ENCODE data around the gene EMC9. TPM values are rescaled to one million over a fixed set of nuclear protein-coding genes. Genes with fewer than 3 reads are reported as not detected.

The EMC9 gene
- total and polyA plus RNA-seq, 2 of the 8 experiments (the other 6 are each of a cell fraction or from before 2014, with no cell fraction given) = 38.4 to 47.2 TPM

DNA sequence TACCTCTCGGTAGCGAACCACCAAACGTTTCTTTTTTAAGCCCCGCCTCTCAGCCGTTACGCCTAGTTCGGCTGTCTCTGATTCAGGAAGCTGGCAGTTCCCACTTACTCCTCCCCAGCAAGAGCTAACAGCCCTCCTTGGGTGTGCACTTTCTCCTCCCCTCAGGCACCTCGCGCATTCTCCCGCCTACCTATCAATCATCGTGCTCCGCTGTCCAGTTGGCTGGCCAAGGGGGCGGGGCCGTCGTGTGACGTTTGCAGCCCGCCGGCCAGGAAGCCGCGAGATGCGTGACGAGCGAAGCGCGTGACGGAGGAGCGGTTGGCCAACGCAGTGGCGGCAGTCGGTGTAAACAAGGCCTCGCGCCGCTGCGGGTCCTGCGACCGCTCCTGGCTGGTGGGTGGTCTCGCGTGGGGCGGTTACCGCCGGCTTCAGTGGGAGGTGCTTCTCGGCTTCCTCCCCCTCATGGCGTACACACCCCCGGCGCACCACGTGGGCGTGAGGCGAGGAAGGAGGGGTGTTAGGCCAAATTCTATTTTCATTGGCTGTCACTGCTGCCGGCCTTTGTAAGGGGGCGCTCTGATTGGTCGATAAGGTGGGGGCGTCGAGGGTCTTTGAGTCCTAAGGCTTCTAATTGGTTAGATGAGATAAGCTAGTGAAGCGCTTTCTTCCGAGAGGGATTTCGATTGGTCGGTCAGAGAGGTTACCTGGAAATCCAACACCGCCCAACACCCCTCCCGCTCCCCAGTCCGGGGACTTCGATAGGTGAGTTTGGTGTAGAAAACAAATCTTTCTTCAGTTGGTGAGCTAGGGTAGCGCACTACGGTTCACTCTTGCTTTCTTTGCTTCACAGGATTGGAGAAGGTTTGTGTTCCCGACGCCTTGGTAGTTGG lies 26.6 kb downstream of the EMC9 start, which contains the start of the genes DCAF11 and NRL (continued):
- TF ChIP-seq, protein P1, sequence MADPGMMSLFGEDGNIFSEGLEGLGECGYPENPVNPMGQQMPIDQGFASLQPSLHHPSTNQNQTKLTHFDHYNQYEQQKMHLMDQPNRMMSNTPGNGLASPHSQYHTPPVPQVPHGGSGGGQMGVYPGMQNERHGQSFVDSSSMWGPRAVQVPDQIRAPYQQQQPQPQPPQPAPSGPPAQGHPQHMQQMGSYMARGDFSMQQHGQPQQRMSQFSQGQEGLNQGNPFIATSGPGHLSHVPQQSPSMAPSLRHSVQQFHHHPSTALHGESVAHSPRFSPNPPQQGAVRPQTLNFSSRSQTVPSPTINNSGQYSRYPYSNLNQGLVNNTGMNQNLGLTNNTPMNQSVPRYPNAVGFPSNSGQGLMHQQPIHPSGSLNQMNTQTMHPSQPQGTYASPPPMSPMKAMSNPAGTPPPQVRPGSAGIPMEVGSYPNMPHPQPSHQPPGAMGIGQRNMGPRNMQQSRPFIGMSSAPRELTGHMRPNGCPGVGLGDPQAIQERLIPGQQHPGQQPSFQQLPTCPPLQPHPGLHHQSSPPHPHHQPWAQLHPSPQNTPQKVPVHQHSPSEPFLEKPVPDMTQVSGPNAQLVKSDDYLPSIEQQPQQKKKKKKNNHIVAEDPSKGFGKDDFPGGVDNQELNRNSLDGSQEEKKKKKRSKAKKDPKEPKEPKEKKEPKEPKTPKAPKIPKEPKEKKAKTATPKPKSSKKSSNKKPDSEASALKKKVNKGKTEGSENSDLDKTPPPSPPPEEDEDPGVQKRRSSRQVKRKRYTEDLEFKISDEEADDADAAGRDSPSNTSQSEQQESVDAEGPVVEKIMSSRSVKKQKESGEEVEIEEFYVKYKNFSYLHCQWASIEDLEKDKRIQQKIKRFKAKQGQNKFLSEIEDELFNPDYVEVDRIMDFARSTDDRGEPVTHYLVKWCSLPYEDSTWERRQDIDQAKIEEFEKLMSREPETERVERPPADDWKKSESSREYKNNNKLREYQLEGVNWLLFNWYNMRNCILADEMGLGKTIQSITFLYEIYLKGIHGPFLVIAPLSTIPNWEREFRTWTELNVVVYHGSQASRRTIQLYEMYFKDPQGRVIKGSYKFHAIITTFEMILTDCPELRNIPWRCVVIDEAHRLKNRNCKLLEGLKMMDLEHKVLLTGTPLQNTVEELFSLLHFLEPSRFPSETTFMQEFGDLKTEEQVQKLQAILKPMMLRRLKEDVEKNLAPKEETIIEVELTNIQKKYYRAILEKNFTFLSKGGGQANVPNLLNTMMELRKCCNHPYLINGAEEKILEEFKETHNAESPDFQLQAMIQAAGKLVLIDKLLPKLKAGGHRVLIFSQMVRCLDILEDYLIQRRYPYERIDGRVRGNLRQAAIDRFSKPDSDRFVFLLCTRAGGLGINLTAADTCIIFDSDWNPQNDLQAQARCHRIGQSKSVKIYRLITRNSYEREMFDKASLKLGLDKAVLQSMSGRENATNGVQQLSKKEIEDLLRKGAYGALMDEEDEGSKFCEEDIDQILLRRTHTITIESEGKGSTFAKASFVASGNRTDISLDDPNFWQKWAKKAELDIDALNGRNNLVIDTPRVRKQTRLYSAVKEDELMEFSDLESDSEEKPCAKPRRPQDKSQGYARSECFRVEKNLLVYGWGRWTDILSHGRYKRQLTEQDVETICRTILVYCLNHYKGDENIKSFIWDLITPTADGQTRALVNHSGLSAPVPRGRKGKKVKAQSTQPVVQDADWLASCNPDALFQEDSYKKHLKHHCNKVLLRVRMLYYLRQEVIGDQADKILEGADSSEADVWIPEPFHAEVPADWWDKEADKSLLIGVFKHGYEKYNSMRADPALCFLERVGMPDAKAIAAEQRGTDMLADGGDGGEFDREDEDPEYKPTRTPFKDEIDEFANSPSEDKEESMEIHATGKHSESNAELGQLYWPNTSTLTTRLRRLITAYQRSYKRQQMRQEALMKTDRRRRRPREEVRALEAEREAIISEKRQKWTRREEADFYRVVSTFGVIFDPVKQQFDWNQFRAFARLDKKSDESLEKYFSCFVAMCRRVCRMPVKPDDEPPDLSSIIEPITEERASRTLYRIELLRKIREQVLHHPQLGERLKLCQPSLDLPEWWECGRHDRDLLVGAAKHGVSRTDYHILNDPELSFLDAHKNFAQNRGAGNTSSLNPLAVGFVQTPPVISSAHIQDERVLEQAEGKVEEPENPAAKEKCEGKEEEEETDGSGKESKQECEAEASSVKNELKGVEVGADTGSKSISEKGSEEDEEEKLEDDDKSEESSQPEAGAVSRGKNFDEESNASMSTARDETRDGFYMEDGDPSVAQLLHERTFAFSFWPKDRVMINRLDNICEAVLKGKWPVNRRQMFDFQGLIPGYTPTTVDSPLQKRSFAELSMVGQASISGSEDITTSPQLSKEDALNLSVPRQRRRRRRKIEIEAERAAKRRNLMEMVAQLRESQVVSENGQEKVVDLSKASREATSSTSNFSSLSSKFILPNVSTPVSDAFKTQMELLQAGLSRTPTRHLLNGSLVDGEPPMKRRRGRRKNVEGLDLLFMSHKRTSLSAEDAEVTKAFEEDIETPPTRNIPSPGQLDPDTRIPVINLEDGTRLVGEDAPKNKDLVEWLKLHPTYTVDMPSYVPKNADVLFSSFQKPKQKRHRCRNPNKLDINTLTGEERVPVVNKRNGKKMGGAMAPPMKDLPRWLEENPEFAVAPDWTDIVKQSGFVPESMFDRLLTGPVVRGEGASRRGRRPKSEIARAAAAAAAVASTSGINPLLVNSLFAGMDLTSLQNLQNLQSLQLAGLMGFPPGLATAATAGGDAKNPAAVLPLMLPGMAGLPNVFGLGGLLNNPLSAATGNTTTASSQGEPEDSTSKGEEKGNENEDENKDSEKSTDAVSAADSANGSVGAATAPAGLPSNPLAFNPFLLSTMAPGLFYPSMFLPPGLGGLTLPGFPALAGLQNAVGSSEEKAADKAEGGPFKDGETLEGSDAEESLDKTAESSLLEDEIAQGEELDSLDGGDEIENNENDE (IDR thresholded peaks at IDR 0.05; ENCODE audit: insufficient replicate concordance, low read length) = no peak
- TF ChIP-seq PHF8 (conservative IDR thresholded peaks at IDR 0.05; ENCODE audit: low read depth, low read length) = peak; percentile 79
- TF ChIP-seq, protein P2, sequence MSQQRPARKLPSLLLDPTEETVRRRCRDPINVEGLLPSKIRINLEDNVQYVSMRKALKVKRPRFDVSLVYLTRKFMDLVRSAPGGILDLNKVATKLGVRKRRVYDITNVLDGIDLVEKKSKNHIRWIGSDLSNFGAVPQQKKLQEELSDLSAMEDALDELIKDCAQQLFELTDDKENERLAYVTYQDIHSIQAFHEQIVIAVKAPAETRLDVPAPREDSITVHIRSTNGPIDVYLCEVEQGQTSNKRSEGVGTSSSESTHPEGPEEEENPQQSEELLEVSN (IDR thresholded peaks at IDR 0.05) = peak; percentile 77
- TF ChIP-seq, protein P3, sequence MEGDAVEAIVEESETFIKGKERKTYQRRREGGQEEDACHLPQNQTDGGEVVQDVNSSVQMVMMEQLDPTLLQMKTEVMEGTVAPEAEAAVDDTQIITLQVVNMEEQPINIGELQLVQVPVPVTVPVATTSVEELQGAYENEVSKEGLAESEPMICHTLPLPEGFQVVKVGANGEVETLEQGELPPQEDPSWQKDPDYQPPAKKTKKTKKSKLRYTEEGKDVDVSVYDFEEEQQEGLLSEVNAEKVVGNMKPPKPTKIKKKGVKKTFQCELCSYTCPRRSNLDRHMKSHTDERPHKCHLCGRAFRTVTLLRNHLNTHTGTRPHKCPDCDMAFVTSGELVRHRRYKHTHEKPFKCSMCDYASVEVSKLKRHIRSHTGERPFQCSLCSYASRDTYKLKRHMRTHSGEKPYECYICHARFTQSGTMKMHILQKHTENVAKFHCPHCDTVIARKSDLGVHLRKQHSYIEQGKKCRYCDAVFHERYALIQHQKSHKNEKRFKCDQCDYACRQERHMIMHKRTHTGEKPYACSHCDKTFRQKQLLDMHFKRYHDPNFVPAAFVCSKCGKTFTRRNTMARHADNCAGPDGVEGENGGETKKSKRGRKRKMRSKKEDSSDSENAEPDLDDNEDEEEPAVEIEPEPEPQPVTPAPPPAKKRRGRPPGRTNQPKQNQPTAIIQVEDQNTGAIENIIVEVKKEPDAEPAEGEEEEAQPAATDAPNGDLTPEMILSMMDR (IDR thresholded peaks at IDR 0.05; ENCODE audit: control extremely low read depth in 1 of 3, insufficient read depth in 1 of 3, low read depth in 1 of 3, low read length in 3 of 3) = no peak
- TF ChIP-seq TAF1 (IDR thresholded peaks at IDR 0.05; ENCODE audit: low read depth, low read length) = peak; percentile 73

All from H1 (cell line).